RWPE1 (cell line): Measurements from ENCODE around the gene C1RL.
"Not testable (repeated sequence)": the region's sequence is repeated elsewhere in the genome, so short reads cannot be mapped to it uniquely, and the experiment has no call there.

Experiments
- CTCF ChIA-PET: fragments of 350-600 bp; sonication (Branson Sonifier 250); formaldehyde crosslinking; extraction: SDS; loops from one replicate; lab custom pipeline; 2021; lab: Yijun Ruan, JAX
- POLR2A ChIA-PET: fragments of 400-600 bp; formaldehyde crosslinking; extraction: SDS; loops from one replicate; lab custom pipeline; 2020; ENCODE audit warnings: antibody characterized with exemption; ENCODE audit not compliant: low non-redundant PET; lab: Yijun Ruan, JAX
- DNase-seq: peaks from one replicate; pipeline ENCODE4 v3.0.0; 2012; ENCODE audit warnings: low spot score
- H3K27ac ChIP-seq: fragments of 450-650 bp; 2 replicates; pipeline ENCODE4 v1.5.1; 2017
- TF ChIP-seq, protein P1 (sequence below): fragments of 450-650 bp; conservative IDR thresholded peaks from 2 replicates; pipeline ENCODE4 v1.5.1; 2017; ENCODE audit warnings: low read depth, mild to moderate bottlenecking

Gene C1RL

DNA sequence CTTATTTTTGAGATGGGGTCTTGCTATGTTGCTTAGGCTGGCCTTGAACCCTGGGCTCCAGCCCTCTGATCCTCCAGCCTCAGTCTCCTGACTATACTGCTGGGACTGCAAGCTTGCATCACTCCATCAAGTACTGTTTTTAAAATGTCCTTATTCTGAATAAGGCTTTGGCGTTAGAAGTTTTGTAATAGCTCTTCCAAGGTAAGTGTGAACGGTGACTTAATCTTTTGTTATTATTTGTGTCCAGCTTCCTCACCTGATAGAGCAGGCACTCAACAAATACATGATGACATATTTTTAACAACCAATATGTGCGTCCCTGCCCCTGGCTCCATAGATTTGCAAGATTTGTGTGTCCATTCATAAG is 1.4 kb downstream of the C1RL start:
- POLR2A ChIA-PET: interaction anchor here (0.6 to 1.6 kb wide), 3 partner anchors 28 to 161 kb away, joined by 4 read pairs; no protein-coding TSS in a partner anchor
- no peak for DNase-seq
- TF ChIP-seq, protein P1, sequence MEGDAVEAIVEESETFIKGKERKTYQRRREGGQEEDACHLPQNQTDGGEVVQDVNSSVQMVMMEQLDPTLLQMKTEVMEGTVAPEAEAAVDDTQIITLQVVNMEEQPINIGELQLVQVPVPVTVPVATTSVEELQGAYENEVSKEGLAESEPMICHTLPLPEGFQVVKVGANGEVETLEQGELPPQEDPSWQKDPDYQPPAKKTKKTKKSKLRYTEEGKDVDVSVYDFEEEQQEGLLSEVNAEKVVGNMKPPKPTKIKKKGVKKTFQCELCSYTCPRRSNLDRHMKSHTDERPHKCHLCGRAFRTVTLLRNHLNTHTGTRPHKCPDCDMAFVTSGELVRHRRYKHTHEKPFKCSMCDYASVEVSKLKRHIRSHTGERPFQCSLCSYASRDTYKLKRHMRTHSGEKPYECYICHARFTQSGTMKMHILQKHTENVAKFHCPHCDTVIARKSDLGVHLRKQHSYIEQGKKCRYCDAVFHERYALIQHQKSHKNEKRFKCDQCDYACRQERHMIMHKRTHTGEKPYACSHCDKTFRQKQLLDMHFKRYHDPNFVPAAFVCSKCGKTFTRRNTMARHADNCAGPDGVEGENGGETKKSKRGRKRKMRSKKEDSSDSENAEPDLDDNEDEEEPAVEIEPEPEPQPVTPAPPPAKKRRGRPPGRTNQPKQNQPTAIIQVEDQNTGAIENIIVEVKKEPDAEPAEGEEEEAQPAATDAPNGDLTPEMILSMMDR: no peak
- CTCF ChIA-PET: interaction anchor here (0.6 kb wide), 2 partner anchors 34 to 39 kb away, joined by 4 to 7 read pairs; no protein-coding TSS in a partner anchor
- H3K27ac ChIP-seq: peak overlapping the region; percentile 92

DNA sequence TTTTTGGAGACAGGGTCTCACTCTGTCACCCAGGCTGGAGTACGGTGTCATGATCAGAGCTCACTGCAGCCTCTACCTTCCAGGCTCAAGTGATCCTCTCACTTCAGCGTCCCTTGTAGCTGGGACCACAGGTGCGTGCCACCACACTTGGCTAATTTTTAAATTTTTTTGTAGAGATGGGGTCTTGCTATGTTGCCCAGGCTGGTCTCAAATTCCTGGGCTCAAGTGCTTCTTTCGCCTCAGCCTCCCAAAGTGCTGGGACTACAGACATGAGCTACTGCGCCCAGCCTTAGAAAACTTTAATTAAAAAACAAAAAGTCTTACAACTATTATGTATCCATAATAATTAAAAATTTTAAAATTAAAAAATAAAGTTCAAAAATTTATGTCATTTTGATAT is 1.8 kb downstream of the C1RL start:
- CTCF ChIA-PET: interaction anchor here (0.7 kb wide), 1 partner anchor 55 kb away, joined by 4 read pairs; no protein-coding TSS in a partner anchor
- H3K27ac ChIP-seq: peak overlapping the region; percentile 36; the same call in 1 of the 2 replicates
- DNase-seq: not testable (repeated sequence)
- POLR2A ChIA-PET: interaction anchor here (0.7 to 1.6 kb wide), 2 partner anchors 28 to 163 kb away, joined by 4 read pairs; partner anchors contain the start of gene C12orf57

DNA sequence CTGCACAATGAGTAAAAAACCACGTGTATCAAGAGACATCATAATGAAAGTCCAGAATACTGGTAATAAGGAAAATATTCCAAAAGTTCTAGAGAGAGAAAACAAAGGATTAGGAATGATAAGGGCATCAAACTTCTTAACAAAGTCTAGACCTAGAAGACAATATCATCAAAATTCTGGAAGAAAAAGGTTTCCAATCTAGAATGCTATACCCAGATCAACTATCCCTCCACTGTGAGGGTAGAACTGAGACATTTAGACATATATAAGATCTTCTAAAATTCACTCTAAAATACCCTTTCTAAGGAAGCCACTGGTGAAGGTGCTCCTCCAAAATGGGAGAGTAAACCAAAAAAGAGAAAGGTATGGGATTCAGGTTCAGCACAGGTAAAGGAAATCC is 2.9 kb downstream of the C1RL start:
- no peak overlapping the region for H3K27ac ChIP-seq
- DNase-seq: no peak
- ChIA-PET POLR2A (no interaction called here), CTCF (interaction anchor here (0.6 kb wide), 1 partner anchor 34 kb away, joined by 4 read pairs; no protein-coding TSS in a partner anchor)
- TF ChIP-seq, protein P1: no peak

DNA sequence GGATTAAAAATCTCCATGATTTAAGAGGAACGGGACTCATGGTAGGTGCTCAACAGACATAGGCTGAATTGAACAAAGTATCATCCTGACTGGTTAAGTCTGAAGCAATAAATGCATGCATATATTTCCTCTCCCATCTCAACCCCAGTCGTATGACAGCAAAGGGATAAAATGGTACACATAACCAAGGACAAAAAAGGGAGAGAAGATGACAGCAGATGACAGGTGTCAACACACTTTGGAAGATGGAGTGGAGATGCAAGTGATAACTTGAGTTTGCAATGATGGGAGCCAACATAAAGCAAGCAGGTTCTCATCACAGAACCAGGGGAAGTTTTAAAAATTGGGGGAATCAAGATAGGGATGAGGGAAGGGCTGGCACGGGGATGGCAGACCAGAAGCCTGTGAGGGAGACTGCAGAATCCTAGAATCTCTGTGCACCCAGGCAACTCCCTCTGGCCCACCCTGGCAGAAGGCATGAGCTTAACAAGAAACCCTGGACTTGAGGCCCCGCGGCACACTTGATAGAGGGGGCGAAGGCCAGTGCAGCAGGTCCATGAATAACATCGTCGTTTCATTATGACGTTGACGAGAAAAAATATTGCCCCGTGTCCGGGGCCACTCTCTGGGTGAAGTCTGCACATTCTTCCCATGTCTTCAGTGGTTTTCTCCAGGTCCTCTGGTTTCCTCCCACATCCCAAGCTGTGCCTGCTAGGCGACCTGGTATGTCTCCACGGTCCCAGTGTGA is 5.0 kb downstream of the C1RL start:
- H3K27ac ChIP-seq: no peak overlapping the region
- TF ChIP-seq, protein P1: no peak
- ChIA-PET CTCF (interaction anchor here (1.5 kb wide), 1 partner anchor 9 kb away, joined by 5 read pairs; no protein-coding TSS in a partner anchor), POLR2A (no interaction called here)
- DNase-seq: no peak

DNA sequence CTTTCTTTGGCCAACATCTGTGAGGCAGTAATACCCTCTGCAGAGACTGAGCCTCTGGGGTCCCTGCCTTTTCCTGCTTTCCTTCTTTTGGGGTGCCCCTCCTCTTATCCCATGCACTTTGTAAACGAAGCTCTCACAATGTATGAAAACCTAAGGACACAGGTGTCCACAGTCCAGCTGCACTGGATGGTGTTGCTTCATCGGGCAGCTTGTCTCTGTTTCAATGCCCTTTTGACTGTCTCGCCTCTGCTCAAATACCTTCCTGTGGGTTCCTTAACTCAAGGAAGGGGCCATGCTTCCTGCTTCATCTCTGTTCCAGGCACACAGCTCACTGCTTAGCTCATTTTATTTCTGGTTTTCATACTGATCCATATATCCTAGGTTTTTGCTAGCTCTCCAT is 6.4 kb downstream of the C1RL start:
- TF ChIP-seq, protein P1: no peak

DNA sequence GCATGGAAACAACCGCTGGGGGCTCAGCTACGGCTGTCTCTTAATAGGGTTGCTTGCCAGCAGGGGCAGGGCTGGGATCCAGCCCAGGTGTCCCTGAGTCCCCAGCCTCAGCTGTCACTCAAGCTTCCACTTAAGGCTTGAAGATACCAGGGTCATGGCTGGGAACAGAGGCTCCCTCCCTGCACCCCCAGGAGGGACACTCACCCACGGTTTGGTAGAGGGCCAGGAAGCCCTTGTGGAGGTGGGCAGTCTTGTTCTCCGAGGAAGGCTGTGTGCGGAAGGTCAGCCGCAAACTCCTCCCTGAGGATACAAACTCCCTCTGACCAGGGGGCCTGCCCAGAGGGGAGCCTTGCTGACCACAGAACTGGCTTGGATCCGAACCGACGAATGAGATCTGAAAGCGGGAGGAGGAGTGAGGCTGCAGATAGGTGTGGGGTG is 7.3 kb downstream of the C1RL start:
- no peak for DNase-seq
- TF ChIP-seq, protein P1: no peak
- ChIA-PET POLR2A (no interaction called here), CTCF (no interaction called here)
- no peak overlapping the region for H3K27ac ChIP-seq

More for the DNA sequence above, 6.4 kb downstream of the C1RL start:
- CTCF ChIA-PET: no interaction called here
- no peak for DNase-seq
- POLR2A ChIA-PET: no interaction called here
- H3K27ac ChIP-seq: no peak overlapping the region

DNA sequence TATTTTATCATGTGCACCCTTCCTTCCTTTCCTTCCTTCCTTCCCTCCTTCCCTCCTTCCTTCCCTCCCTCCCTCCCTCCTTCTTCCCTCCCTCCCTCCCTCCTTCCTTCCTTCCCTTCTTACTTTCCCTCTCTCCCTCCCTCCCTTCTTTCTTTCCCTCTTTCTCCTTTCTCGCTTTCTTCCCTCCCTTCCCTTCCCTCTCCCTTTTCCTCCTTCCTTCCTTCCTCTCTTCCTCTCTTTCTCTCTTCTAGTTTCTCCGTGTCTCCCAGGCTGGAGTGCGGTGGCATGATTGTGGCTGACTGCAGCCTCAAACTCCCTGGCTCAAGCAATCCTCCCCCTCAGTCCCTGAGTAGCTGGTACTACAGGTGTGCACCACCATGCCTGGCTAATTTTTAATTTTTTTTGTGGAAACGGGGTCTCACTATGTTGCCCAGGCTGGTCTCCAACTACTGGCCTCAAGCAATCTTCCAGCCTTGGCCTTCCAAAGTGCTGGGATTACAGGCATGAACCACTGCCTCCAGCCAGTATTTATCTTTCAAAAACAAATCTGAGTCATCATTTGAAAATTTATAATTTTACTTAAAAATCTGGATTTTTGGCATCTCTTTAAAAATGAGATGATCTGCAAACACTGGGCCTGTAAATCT is 7.8 kb downstream of the C1RL start:
- POLR2A ChIA-PET: no interaction called here
- TF ChIP-seq, protein P1: no peak
- no peak for DNase-seq
- CTCF ChIA-PET: interaction anchor here (0.6 kb wide), 1 partner anchor 16 kb away, joined by 4 read pairs; no protein-coding TSS in a partner anchor
- no peak overlapping the region for H3K27ac ChIP-seq
